Body of pancreas (tissue), 4 donors: ENCODE measurements around the gene DISP3. TPM values are rescaled to one million over a fixed set of nuclear protein-coding genes. Genes with fewer than 3 reads are reported as not detected.

Source experiments
- ATAC-seq: fragments of 150-250 bp; one replicate; pipeline ENCODE4 v1.9.1; 2016
- DNase-seq, 4 donors: peaks; one replicate each; pipeline ENCODE4 v3.0.0-alpha.2; 2019
- H3K27ac ChIP-seq, 4 donors: fragments of 200-600 bp; sonication (generic); 1 replicate in 3 of 4; 2 replicates in 1 of 4; pipeline versions ENCODE4 v1.5.1 to v1.6.1; 2016 to 2019; ENCODE audit warnings: mild to moderate bottlenecking in 1 of 4, mixed read lengths in 1 of 4, moderate library complexity in 1 of 4
- H3K27me3 ChIP-seq, 2 donors: fragments of 200-600 bp; sonication (generic); one replicate each; pipeline ENCODE4 v1.6.0; 2016; ENCODE audit warnings: mild to moderate bottlenecking in 1 of 2
- H3K36me3 ChIP-seq, 2 donors: fragments of 200-600 bp; sonication (generic); replicated peaks in 1 of 2; 2 replicates each; pipeline ENCODE4 v1.5.1; 2016; ENCODE audit warnings: low read depth in 2 of 2; ENCODE audit not compliant: insufficient read depth in 1 of 2
- H3K4me1 ChIP-seq: fragments of 200-600 bp; sonication (generic); one replicate; pipeline ENCODE4 v1.6.0; 2016
- H3K4me3 ChIP-seq, 2 donors: fragments of 200-600 bp; sonication (generic); 1 replicate in 1 of 2; 2 replicates in 1 of 2; pipeline ENCODE4 v1.5.1; 2016 to 2019
- H3K9me3 ChIP-seq, 3 donors: fragments of 200-600 bp; sonication (generic); 1 replicate in 2 of 3; 2 replicates in 1 of 3; pipeline ENCODE4 v1.5.1; 2016
- POLR2A ChIP-seq, 3 donors: fragments of 450-650 bp; IDR thresholded peaks; one replicate each; pipeline ENCODE4 v1.6.1; 2016; ENCODE audit warnings: antibody characterized with exemption in 3 of 3, mild to moderate bottlenecking in 2 of 3
- WGBS, 2 donors: methylation state at CpG; one replicate each; pipeline ENCODE4 v1.1.5; 2017; 5-methylcytosine and 5-hydroxymethylcytosine counted together
- intact Hi-C: fragments of 100-400 bp; cut with DNase I; formaldehyde crosslinking; loops from one replicate; pipeline ENCODE4 v1.15.1; 2023
- total RNA-seq, 2 donors: library from RNA; depleted of rRNA; stranded (reverse); fragments of >200 nt; gene quantifications; one replicate each; pipeline ENCODE4 v1.1.0, GENCODE V29; 2016
- TF ChIP-seq, protein P1 (sequence below), 7 experiments: fragments of 450-650 bp in 4 of 7; fragments of 200-600 bp in 3 of 7; sonication (generic) in 3 of 7; IDR thresholded peaks; one replicate each; pipeline ENCODE4 v1.5.1; 2016 to 2019; ENCODE audit warnings: antibody characterized with exemption in 7 of 7

Gene DISP3
- total RNA-seq, 2 donors from 2014 or later: 0.33 TPM; not detected in 1

DNA sequence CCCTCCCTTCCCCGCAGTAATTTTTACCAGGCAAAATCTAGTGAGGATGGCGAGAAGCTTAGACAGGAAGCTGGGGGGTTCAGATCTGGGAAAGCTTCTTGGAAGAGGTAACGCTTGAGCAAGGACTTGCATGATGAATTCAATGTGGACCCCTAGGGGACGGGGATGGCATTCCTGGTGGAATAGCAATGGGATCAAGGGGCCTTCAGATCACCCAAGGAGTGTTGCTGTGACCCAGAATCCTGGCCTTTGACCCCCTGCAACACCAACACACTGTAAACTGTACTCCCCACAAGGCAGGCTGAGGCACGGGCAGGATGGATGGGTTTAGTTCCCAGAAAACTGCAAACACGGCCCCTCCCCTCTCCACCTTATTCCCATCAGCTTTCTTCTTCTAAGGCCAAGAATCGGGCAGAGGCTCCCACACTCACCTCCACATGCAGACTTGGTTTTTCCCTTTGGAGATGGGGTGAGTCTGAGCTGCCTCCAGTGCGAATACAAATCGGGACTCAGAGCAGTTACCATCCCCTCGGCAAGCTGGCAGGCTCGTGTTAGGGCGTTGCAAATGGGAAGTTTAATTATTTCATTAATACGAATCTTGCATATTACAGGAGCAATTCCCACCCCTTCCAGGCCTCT lies 20.1 kb downstream of the DISP3 start:
- Histone ChIP-seq H3K27me3 (no peaks in the 10 kb centered on the region), H3K9me3 (no peaks in the 10 kb centered on the region), H3K4me3 (no peak overlapping the region), H3K4me1 (no peaks in the 10 kb centered on the region), H3K36me3 (no peaks in the 10 kb centered on the region), H3K27ac (no peak overlapping the region)
- no peak for ATAC-seq
- no peak for DNase-seq
- TF ChIP-seq, protein P1, sequence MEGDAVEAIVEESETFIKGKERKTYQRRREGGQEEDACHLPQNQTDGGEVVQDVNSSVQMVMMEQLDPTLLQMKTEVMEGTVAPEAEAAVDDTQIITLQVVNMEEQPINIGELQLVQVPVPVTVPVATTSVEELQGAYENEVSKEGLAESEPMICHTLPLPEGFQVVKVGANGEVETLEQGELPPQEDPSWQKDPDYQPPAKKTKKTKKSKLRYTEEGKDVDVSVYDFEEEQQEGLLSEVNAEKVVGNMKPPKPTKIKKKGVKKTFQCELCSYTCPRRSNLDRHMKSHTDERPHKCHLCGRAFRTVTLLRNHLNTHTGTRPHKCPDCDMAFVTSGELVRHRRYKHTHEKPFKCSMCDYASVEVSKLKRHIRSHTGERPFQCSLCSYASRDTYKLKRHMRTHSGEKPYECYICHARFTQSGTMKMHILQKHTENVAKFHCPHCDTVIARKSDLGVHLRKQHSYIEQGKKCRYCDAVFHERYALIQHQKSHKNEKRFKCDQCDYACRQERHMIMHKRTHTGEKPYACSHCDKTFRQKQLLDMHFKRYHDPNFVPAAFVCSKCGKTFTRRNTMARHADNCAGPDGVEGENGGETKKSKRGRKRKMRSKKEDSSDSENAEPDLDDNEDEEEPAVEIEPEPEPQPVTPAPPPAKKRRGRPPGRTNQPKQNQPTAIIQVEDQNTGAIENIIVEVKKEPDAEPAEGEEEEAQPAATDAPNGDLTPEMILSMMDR (IDR thresholded peaks at IDR 0.05): no peak
- TF ChIP-seq POLR2A (IDR thresholded peaks at IDR 0.05): no peak
- intact Hi-C loops: no loop called here
- WGBS, 2 donors: 57 to 58% methylated on average over 13 of the region's 13 CpGs

DNA sequence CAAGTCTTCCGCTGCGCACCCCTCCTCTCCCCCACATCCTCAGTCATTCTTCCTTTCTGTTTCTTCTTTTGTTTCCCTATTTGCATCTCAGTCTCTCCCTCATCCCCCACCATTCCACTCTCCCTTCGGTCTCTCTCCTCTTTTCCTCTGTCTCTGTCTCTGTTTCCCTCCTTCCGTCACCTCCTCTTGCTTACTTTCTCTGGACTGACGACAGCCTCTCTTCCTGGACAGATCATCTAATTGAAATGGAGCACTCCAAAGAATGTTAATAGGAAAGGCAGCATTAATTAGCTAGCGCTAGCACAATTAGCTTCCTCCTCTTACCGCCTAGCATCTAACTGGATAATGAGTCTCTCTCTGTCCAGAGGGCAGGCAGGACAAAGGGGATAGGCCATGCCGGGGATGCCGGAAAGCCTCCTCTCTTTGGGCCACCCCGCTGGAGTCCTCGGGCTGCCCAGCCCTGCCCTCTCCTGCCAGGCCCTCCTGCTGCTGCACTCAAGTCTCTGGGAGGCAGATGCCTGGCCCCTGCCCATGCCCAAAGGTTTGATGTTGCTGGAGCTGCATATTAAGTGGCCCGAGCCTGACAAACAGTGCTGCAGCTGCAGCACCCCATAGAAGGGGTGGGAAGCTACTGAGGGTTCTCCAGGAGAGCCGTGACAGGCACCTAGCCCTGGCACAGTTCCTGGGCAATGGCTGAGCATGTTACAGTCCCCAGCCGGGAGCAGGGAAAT lies 20.8 kb downstream of the DISP3 start:
- ATAC-seq: no peak
- peaks cover 0 to 6% (median 0%) of the 10 kb centered on the region in 3 donors for H3K9me3 ChIP-seq
- H3K4me3 ChIP-seq: no peak overlapping the region
- H3K4me1 ChIP-seq: no peaks in the 10 kb centered on the region
- WGBS, 2 donors: 45 to 60% methylated on average over 11 to 14 of the region's 14 CpGs
- no peak overlapping the region for H3K27ac ChIP-seq
- no peaks in the 10 kb centered on the region for H3K36me3 ChIP-seq
- intact Hi-C loops: no loop called here
- no peaks in the 10 kb centered on the region for H3K27me3 ChIP-seq
- TF ChIP-seq, protein P1 (IDR thresholded peaks at IDR 0.05): no peak
- no peak for TF ChIP-seq POLR2A (IDR thresholded peaks at IDR 0.05)
- peak in 3 of 4 donors; percentile 17 to 43 (median 24) for DNase-seq

DNA sequence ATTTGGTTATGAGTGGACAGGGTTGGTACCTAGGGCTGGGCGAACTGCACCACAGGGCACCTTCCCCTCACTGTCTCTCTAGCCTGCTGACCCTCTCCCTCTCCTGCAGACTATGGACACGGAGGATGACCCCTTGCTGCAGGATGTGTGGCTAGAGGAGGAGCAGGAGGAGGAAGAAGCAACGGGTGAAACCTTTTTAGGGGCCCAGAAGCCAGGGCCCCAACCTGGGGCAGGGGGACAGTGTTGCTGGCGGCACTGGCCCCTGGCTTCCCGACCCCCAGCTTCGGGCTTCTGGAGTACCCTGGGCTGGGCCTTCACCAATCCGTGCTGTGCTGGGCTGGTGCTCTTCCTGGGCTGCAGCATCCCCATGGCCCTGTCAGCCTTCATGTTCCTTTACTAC lies 21.9 kb downstream of the DISP3 start:
- no peak for TF ChIP-seq POLR2A (IDR thresholded peaks at IDR 0.05)
- TF ChIP-seq, protein P1 (IDR thresholded peaks at IDR 0.05): no peak
- DNase-seq: no peak
- Histone ChIP-seq H3K9me3 (peaks cover 0 to 12% (median 0%) of the 10 kb centered on the region in 3 donors), H3K4me1 (no peaks in the 10 kb centered on the region), H3K27ac (no peak overlapping the region), H3K36me3 (no peaks in the 10 kb centered on the region), H3K4me3 (no peak overlapping the region), H3K27me3 (no peaks in the 10 kb centered on the region)
- intact Hi-C loops: no loop called here
- ATAC-seq: no peak
- 72 to 85% methylated on average over 3 to 7 of the region's 7 CpGs for WGBS, 2 donors

DNA sequence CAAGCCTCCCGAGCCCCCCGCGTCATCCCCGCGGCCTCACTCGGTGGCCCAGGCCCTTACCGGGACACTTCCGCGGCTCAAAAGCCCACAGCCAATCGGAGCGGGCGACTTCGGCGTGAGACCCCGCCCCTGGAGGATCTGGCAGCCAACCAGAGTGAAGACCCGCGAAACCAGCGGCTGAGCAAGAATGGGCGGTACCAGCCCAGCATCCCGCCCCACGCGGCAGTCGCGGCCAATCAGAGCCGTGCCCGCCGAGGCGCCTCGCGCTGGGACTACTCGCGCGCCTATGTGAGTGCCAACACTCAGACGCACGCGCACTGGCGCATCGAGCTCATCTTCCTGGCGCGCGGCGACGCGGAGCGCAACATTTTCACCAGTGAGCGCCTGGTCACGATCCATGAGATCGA lies 22.5 kb downstream of the DISP3 start:
- intact Hi-C loops: no loop called here
- TF ChIP-seq POLR2A (IDR thresholded peaks at IDR 0.05): no peak
- TF ChIP-seq, protein P1 (IDR thresholded peaks at IDR 0.05): no peak
- H3K36me3 ChIP-seq: no peaks in the 10 kb centered on the region
- WGBS, 2 donors: 24% methylated on average over 48 of the region's 48 CpGs; no CpG with 5 or more reads in 1 of the 2 donors
- no peak for ATAC-seq
- no peaks in the 10 kb centered on the region for H3K27me3 ChIP-seq
- H3K4me1 ChIP-seq: no peaks in the 10 kb centered on the region
- no peak for DNase-seq
- H3K4me3 ChIP-seq: no peak overlapping the region
- peaks cover 0 to 12% (median 0%) of the 10 kb centered on the region in 3 donors for H3K9me3 ChIP-seq
- no peak overlapping the region for H3K27ac ChIP-seq
